PFSK-1 (cell line): ENCODE data around the gene ZNF71.

Source experiments
- FOXP2 ChIP-seq: optimal IDR thresholded peaks from 2 replicates; pipeline ENCODE3; 2011; ENCODE audit warnings: borderline replicate concordance, control low read depth, inconsistent platforms; ENCODE audit not compliant: insufficient read depth; ENCODE audit errors: extremely low read length, extremely low read depth
- POLR2AphosphoS5 ChIP-seq: IDR thresholded peaks from 2 replicates; pipeline ENCODE4 v1.6.1; 2012; ENCODE audit warnings: low read depth, mild to moderate bottlenecking, control low read depth, low read length, moderate library complexity
- SIN3A ChIP-seq: IDR thresholded peaks from 2 replicates; pipeline ENCODE4 v1.6.1; 2012; ENCODE audit warnings: mild to moderate bottlenecking, low read length, moderate library complexity, borderline replicate concordance; ENCODE audit not compliant: insufficient read depth
- TAF1 ChIP-seq: IDR thresholded peaks from 2 replicates; pipeline ENCODE4 v1.6.1; 2012; ENCODE audit warnings: low read length, control low read depth, borderline replicate concordance; ENCODE audit not compliant: insufficient read depth
- TF ChIP-seq, protein P1 (sequence below), 2 experiments: IDR thresholded peaks; 2 replicates each; pipeline versions ENCODE4 v1.6.1 to v1.8.0; 2011 to 2012; ENCODE audit warnings: low read depth in 2 of 2, low read length in 2 of 2, control low read depth in 1 of 2, inconsistent platforms in 1 of 2, mild to moderate bottlenecking in 1 of 2, moderate library complexity in 1 of 2; ENCODE audit not compliant: insufficient read depth in 1 of 2

Gene ZNF71

DNA sequence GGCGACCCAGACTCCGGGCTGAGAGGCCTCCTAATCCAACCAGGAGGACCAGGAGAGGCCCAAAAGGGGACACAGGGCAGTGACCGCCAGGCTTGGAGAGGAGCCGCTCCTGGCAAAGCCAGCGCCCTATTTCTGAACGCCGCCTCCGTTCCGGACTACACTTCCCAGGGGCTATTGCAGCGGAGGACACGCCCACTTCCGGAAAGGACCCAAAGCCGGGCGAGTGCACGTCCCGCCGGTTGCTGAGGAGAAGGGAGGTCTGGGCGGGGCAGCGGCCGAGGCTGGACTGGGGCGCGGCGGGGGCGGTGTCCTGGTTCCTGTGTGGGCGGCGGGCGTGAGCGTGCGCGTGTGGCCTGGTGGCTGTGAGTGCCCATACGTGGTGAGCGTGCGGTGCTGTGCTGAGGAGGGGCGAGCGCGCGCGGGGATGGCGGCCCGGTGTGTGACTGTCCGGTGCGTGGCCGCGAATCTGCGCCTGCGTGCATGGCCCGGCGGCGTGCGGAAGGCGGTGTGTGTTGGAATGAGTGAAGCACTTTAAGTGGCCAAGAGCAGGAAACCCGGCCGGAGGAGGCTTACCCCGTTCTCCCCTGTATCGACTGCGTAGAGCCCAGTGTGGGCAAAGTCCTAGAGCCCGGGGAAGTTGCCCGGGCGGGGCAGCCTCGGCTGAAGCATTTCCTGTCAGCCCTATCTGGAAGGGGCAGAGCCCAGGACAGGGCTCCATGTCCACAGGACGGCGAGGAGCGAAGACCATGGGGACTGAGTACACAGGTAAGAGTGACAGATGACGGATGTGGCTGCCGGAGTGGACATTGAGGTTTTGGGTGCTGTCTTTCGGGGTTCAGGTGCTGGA is 27.6 kb upstream of the ZNF71 start, which contains the start of gene ZNF470:
TSS of gene ZNF470 (plus strand) at position 195 of the 847 bp plus-strand sequence. CDS start 2,844 bp downstream, outside the sequence.
- TF ChIP-seq POLR2AphosphoS5, result peak; percentile 57; the same call in 1 of the 2 replicates
- TF ChIP-seq FOXP2, result peak; percentile 49
- TF ChIP-seq, protein P1, sequence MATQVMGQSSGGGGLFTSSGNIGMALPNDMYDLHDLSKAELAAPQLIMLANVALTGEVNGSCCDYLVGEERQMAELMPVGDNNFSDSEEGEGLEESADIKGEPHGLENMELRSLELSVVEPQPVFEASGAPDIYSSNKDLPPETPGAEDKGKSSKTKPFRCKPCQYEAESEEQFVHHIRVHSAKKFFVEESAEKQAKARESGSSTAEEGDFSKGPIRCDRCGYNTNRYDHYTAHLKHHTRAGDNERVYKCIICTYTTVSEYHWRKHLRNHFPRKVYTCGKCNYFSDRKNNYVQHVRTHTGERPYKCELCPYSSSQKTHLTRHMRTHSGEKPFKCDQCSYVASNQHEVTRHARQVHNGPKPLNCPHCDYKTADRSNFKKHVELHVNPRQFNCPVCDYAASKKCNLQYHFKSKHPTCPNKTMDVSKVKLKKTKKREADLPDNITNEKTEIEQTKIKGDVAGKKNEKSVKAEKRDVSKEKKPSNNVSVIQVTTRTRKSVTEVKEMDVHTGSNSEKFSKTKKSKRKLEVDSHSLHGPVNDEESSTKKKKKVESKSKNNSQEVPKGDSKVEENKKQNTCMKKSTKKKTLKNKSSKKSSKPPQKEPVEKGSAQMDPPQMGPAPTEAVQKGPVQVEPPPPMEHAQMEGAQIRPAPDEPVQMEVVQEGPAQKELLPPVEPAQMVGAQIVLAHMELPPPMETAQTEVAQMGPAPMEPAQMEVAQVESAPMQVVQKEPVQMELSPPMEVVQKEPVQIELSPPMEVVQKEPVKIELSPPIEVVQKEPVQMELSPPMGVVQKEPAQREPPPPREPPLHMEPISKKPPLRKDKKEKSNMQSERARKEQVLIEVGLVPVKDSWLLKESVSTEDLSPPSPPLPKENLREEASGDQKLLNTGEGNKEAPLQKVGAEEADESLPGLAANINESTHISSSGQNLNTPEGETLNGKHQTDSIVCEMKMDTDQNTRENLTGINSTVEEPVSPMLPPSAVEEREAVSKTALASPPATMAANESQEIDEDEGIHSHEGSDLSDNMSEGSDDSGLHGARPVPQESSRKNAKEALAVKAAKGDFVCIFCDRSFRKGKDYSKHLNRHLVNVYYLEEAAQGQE (IDR thresholded peaks at IDR 0.05; ENCODE audit: insufficient read depth in 1 of 2, low read depth in 2 of 2, low read length in 2 of 2), result no peak

DNA sequence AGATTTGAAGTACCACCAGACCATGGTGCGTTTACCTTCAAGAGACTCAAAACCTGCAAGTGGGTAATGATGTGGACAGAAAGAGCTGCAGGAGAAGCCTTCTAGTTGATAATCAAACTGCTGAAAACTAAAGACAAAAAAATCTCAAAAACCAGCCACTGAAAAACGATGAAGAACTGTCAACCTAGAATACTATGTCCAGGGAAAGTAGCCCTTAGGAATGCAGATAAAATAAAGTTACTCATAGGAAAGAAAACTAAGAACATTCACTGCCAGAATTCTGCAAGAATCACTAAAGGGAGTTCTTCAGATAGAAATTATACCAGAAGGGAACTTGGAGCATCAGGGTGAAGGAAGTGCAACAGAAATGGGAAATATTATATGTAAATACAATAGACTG is 22.5 kb upstream of the ZNF71 start:
- no peak for TF ChIP-seq FOXP2
- no peak for TF ChIP-seq SIN3A
- TF ChIP-seq TAF1, result no peak
- TF ChIP-seq POLR2AphosphoS5, result no peak
- TF ChIP-seq, protein P1 (IDR thresholded peaks at IDR 0.05; ENCODE audit: insufficient read depth in 1 of 2, low read depth in 2 of 2, low read length in 2 of 2), result no peak

DNA sequence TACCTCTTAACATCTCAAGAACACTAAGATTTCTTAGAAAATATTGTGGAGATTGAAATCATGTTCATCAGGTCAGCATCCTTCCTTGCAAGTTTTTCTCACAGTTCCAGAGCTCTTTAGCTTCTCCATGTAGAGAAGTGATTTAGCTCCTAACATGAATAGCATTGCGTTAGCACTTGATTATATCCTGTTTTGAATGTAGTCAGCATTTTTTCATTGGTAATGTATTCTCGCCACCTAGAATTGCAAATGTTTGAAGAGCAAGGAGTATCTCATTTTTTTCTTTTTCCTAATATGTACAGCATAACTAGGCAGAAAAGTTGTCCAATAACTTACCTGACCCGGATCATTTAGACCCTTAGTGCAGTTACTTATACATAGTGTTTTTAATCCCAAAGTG is 21.2 kb upstream of the ZNF71 start:
- TF ChIP-seq FOXP2 (no peak), SIN3A (no peak), TAF1 (no peak), POLR2AphosphoS5 (no peak)
- TF ChIP-seq, protein P1 (IDR thresholded peaks at IDR 0.05; ENCODE audit: insufficient read depth in 1 of 2, low read depth in 2 of 2, low read length in 2 of 2), result no peak

DNA sequence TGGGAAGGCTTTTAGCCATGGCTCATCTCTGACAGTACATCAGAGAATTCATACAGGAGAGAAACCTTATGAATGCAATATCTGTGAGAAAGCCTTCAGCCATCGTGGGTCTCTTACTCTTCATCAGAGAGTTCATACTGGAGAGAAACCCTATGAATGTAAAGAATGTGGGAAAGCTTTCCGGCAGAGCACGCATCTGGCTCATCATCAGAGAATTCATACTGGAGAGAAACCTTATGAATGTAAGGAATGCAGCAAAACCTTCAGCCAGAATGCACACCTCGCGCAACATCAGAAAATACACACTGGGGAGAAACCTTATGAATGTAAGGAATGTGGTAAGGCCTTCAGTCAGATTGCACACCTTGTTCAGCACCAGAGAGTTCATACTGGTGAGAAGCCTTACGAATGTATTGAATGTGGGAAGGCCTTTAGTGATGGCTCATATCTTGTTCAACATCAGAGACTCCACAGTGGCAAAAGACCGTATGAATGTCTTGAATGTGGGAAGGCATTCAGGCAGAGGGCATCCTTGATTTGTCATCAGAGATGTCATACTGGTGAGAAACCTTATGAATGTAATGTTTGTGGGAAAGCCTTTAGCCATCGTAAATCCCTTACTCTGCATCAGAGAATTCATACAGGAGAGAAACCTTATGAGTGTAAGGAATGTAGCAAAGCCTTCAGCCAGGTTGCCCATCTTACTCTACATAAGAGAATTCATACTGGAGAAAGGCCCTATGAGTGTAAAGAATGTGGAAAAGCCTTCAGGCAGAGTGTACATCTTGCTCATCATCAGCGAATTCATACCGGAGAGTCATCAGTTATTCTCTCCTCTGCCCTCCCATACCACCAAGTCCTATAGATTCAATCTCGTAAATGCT is 17.1 kb upstream of the ZNF71 start:
- TF ChIP-seq TAF1 (no peak), SIN3A (no peak), FOXP2 (no peak), POLR2AphosphoS5 (no peak)
- TF ChIP-seq, protein P1 (IDR thresholded peaks at IDR 0.05; ENCODE audit: insufficient read depth in 1 of 2, low read depth in 2 of 2, low read length in 2 of 2), result no peak
